H1 (cell line): ENCODE data around the gene HEBP2. TPM values are rescaled to one million over a fixed set of nuclear protein-coding genes. Genes with fewer than 3 reads are reported as not detected.

Experiments
- JUN ChIP-seq: IDR thresholded peaks from 2 replicates; pipeline ENCODE4 v1.6.1; 2011; ENCODE audit warnings: low read depth, mild to moderate bottlenecking, improper control_type of control experiment, low read length
- NANOG ChIP-seq: IDR thresholded peaks from 2 replicates; pipeline ENCODE4 v1.6.1; 2011; ENCODE audit warnings: low read length, low read depth, mild to moderate bottlenecking, inconsistent platforms; ENCODE audit not compliant: insufficient read depth, poor library complexity, severe bottlenecking
- SIRT6 ChIP-seq: IDR thresholded peaks from one replicate; pipeline ENCODE4 v1.7.1; 2012; ENCODE audit warnings: low read length, inconsistent platforms
- SP2 ChIP-seq: IDR thresholded peaks from 2 replicates; pipeline ENCODE4 v1.6.1; 2012; ENCODE audit warnings: mild to moderate bottlenecking, low read length, inconsistent platforms
- SP4 ChIP-seq: IDR thresholded peaks from 2 replicates; pipeline ENCODE4 v1.6.1; 2012; ENCODE audit warnings: low read length, inconsistent platforms
- polyA plus RNA-seq, 7 experiments: library from polyadenylated mRNA; depleted of rRNA in 3 of 7; stranded (reverse) in 5 of 7; unstranded in 2 of 7; fragments of >200 nt in 5 of 7; fragments of 200-250 nt in 2 of 7; gene quantifications; 1 replicate in 5 of 7; 2 replicates in 1 of 7; 4 replicates in 1 of 7; pipeline versions ENCODE4 v1.2.1 to v1.2.3, GENCODE V29; 2011 to 2013; ENCODE audit warnings: missing spikeins in 2 of 7, mixed read lengths in 2 of 7
- total RNA-seq: library from RNA; stranded (reverse); fragmentation: NEBNext Ultra II Directional; extraction: Animal tissue kit (Norgen Biotek cat#: 25700); gene quantifications from 2 replicates; pipeline ENCODE4 v1.2.1, GENCODE V29; 2021
- TF ChIP-seq, protein P1 (sequence below): fragments of 300-600 bp; sonication (generic); IDR thresholded peaks from 2 replicates; pipeline ENCODE4 v1.7.1; 2012; ENCODE audit warnings: low read length, moderate library complexity, mild to moderate bottlenecking, inconsistent platforms; ENCODE audit not compliant: insufficient replicate concordance

HEBP2 gene
- total and polyA plus RNA-seq, 2 of the 8 experiments (the other 6 are each of a cell fraction or from before 2014, with no cell fraction given) = 6.5 to 37.9 TPM

DNA sequence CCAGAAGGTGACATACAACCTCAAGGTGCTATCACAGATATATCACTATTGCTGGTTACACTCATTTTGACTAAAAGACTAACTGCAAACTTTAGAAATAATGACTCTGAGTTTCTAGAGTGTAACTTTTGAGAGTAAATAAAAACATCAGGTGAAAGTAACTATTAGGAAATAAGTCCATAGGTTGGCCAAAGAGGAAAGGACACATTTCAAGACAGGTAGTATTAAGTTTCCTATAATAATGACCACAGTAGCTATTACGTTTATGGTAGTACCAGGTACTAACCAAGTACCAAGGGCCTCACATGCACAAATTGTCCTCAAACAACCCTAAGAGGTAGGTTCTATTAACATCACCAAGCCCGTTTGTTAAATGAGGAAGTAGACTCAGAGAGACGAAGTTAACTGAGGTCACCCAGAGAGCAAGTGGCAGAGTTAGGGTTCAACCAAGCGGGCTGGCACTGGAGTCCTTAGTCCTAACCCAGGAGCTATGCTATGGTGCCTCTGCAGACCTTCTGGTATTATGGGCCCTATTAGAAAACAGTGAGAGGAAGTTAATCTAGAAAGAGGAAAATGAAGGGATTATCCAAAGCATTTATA is 36.8 kb downstream of the HEBP2 start (continued):
- TF ChIP-seq, protein P1, sequence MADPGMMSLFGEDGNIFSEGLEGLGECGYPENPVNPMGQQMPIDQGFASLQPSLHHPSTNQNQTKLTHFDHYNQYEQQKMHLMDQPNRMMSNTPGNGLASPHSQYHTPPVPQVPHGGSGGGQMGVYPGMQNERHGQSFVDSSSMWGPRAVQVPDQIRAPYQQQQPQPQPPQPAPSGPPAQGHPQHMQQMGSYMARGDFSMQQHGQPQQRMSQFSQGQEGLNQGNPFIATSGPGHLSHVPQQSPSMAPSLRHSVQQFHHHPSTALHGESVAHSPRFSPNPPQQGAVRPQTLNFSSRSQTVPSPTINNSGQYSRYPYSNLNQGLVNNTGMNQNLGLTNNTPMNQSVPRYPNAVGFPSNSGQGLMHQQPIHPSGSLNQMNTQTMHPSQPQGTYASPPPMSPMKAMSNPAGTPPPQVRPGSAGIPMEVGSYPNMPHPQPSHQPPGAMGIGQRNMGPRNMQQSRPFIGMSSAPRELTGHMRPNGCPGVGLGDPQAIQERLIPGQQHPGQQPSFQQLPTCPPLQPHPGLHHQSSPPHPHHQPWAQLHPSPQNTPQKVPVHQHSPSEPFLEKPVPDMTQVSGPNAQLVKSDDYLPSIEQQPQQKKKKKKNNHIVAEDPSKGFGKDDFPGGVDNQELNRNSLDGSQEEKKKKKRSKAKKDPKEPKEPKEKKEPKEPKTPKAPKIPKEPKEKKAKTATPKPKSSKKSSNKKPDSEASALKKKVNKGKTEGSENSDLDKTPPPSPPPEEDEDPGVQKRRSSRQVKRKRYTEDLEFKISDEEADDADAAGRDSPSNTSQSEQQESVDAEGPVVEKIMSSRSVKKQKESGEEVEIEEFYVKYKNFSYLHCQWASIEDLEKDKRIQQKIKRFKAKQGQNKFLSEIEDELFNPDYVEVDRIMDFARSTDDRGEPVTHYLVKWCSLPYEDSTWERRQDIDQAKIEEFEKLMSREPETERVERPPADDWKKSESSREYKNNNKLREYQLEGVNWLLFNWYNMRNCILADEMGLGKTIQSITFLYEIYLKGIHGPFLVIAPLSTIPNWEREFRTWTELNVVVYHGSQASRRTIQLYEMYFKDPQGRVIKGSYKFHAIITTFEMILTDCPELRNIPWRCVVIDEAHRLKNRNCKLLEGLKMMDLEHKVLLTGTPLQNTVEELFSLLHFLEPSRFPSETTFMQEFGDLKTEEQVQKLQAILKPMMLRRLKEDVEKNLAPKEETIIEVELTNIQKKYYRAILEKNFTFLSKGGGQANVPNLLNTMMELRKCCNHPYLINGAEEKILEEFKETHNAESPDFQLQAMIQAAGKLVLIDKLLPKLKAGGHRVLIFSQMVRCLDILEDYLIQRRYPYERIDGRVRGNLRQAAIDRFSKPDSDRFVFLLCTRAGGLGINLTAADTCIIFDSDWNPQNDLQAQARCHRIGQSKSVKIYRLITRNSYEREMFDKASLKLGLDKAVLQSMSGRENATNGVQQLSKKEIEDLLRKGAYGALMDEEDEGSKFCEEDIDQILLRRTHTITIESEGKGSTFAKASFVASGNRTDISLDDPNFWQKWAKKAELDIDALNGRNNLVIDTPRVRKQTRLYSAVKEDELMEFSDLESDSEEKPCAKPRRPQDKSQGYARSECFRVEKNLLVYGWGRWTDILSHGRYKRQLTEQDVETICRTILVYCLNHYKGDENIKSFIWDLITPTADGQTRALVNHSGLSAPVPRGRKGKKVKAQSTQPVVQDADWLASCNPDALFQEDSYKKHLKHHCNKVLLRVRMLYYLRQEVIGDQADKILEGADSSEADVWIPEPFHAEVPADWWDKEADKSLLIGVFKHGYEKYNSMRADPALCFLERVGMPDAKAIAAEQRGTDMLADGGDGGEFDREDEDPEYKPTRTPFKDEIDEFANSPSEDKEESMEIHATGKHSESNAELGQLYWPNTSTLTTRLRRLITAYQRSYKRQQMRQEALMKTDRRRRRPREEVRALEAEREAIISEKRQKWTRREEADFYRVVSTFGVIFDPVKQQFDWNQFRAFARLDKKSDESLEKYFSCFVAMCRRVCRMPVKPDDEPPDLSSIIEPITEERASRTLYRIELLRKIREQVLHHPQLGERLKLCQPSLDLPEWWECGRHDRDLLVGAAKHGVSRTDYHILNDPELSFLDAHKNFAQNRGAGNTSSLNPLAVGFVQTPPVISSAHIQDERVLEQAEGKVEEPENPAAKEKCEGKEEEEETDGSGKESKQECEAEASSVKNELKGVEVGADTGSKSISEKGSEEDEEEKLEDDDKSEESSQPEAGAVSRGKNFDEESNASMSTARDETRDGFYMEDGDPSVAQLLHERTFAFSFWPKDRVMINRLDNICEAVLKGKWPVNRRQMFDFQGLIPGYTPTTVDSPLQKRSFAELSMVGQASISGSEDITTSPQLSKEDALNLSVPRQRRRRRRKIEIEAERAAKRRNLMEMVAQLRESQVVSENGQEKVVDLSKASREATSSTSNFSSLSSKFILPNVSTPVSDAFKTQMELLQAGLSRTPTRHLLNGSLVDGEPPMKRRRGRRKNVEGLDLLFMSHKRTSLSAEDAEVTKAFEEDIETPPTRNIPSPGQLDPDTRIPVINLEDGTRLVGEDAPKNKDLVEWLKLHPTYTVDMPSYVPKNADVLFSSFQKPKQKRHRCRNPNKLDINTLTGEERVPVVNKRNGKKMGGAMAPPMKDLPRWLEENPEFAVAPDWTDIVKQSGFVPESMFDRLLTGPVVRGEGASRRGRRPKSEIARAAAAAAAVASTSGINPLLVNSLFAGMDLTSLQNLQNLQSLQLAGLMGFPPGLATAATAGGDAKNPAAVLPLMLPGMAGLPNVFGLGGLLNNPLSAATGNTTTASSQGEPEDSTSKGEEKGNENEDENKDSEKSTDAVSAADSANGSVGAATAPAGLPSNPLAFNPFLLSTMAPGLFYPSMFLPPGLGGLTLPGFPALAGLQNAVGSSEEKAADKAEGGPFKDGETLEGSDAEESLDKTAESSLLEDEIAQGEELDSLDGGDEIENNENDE = no peak
- TF ChIP-seq SP2 (no peak), SIRT6 (no peak), JUN (no peak), SP4 (no peak), NANOG (no peak)
